ENCODE measurements around the gene SOX12.

Gene SOX12

DNA sequence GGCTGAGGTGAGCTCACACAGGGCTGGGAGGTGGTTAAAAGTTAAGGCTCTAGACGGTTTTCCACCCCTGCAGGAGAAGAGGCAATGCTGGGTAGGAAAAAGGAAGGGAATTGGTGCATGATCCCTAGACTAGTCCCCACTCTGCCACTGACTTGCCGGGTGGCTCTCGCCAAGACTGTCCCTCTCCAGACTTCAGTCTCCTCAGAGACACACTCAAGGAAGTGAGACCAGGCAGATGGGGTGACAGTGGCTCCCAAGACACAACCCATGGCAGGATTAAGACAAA lies 47.9 kb upstream of the SOX12 start:
- Histone ChIP-seq H2AFZ (ENCODE audit: low read depth, low read length, severe bottlenecking) (no peak overlapping the region), H3K36me3 (ENCODE audit: low read length) (no peaks in the 10 kb centered on the region), H3K9me2 (replicated peaks; ENCODE audit: insufficient read depth, low read length) (no peaks in the 10 kb centered on the region), H3K27ac (ENCODE audit: low read depth, low read length) (no peak overlapping the region), H3K27me3 (ENCODE audit: low read length) (no peaks in the 10 kb centered on the region), H4K20me1 (ENCODE audit: low read depth, low read length) (no peaks in the 10 kb centered on the region), H3F3A (ENCODE audit: insufficient read depth) (no peaks in the 10 kb centered on the region), H3K4me3 (ENCODE audit: insufficient read depth, low read length, poor library complexity, severe bottlenecking) (no peak overlapping the region), H3K9ac (ENCODE audit: low read length) (no peak overlapping the region), H3K9me3 (ENCODE audit: insufficient read depth, low read length) (no peaks in the 10 kb centered on the region), H3K4me2 (ENCODE audit: low read depth, low read length, poor library complexity, severe bottlenecking) (no peak overlapping the region), H3K79me2 (ENCODE audit: insufficient read depth, low read length) (no peaks in the 10 kb centered on the region)
- no peak for TF ChIP-seq CTCF (IDR thresholded peaks at IDR 0.05; ENCODE audit: insufficient read depth, low read length, poor library complexity, severe bottlenecking)
- no peak for TF ChIP-seq EZH2phosphoT487 (conservative IDR thresholded peaks at IDR 0.05; ENCODE audit: low read length)

DNA sequence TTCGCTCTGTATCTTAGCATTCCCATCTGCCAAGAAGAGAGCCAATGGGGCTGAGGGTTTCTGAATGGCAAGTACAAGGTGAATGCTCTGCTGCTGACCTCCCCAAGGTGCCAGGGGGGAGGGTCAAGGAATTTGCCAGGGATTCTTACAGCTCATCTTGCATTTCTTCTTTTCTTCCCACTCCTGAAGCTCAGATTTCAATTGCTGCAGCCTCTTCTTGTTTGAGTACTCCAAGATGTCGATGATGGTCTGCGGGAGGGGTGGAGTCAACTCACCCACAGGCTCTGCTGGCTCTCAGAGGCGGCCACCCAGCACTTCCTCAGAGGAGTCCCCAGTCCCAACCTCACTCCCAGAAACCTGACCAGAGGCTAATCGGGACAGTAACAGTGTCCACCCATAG lies 47.2 kb upstream of the SOX12 start:
- Histone ChIP-seq H3K9me2 (replicated peaks; ENCODE audit: insufficient read depth, low read length) (no peaks in the 10 kb centered on the region), H3F3A (ENCODE audit: insufficient read depth) (no peaks in the 10 kb centered on the region), H3K9me3 (ENCODE audit: insufficient read depth, low read length) (no peaks in the 10 kb centered on the region), H3K27me3 (ENCODE audit: low read length) (no peaks in the 10 kb centered on the region), H4K20me1 (ENCODE audit: low read depth, low read length) (no peaks in the 10 kb centered on the region), H3K27ac (ENCODE audit: low read depth, low read length) (no peak overlapping the region), H2AFZ (ENCODE audit: low read depth, low read length, severe bottlenecking) (no peak overlapping the region), H3K4me2 (ENCODE audit: low read depth, low read length, poor library complexity, severe bottlenecking) (no peak overlapping the region), H3K4me3 (ENCODE audit: insufficient read depth, low read length, poor library complexity, severe bottlenecking) (no peak overlapping the region), H3K36me3 (ENCODE audit: low read length) (no peaks in the 10 kb centered on the region), H3K79me2 (ENCODE audit: insufficient read depth, low read length) (no peaks in the 10 kb centered on the region), H3K9ac (ENCODE audit: low read length) (no peak overlapping the region)
- TF ChIP-seq CTCF (IDR thresholded peaks at IDR 0.05; ENCODE audit: insufficient read depth, low read length, poor library complexity, severe bottlenecking) (no peak), EZH2phosphoT487 (conservative IDR thresholded peaks at IDR 0.05; ENCODE audit: low read length) (no peak)

DNA sequence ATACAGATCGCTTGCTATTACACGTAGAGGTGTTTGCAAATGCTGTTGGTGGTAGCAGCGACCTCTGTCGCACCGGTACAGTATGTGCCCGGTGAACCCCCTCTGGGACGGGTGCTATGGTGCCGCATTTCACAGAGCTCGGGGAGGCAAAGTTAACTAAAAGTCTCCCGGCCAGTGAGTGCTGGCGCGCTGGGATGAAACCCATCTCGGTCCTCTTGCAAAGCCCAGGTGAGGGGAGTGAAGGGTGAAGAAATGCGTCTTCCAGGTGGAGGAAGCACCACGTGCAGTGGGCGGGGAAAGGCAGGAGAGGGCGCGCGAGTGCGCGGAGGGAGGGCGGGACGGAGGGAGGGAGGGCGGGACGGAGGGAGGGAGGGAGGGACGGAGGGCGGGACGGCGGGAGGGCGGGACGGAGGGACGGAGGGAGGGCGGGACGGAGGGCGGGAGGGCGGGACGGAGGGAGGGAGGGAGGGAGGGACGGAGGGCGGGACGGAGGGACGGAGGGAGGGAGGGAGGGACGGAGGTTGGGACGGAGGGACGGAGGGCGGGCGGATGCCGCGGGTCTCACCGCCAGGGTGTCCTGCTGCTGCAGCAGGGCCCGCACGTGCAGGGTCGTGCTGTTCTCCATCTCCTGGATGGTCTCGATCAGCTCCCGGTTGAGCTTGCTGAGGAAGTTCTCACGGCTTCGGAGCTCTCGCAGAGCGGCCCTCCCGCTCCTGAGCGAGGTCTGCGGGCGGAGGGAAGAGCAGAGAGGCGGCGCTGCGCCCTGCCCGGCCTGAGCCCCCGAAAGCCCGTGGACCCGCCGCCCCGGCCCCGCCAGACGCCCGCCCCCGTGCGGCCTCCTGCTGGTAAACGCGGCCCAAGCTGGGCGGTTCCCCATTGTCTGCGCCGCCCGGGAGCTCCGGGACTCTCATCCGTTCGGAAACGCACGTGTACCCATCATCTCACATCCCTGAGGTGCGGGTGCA lies 46.5 kb upstream of the SOX12 start:
- Histone ChIP-seq H3K4me3 (ENCODE audit: insufficient read depth, low read length, poor library complexity, severe bottlenecking) (no peak overlapping the region), H3K27ac (ENCODE audit: low read depth, low read length) (no peak overlapping the region), H3K9ac (ENCODE audit: low read length) (no peak overlapping the region)

More for the DNA sequence above, 46.5 kb upstream of the SOX12 start:
- Histone ChIP-seq H3K9me3 (ENCODE audit: insufficient read depth, low read length) (no peaks in the 10 kb centered on the region), H3K36me3 (ENCODE audit: low read length) (no peaks in the 10 kb centered on the region), H3K9me2 (replicated peaks; ENCODE audit: insufficient read depth, low read length) (no peaks in the 10 kb centered on the region), H3F3A (ENCODE audit: insufficient read depth) (no peaks in the 10 kb centered on the region), H4K20me1 (ENCODE audit: low read depth, low read length) (no peaks in the 10 kb centered on the region), H3K27me3 (ENCODE audit: low read length) (no peaks in the 10 kb centered on the region), H3K4me2 (ENCODE audit: low read depth, low read length, poor library complexity, severe bottlenecking) (no peak overlapping the region), H2AFZ (ENCODE audit: low read depth, low read length, severe bottlenecking) (no peak overlapping the region), H3K79me2 (ENCODE audit: insufficient read depth, low read length) (no peaks in the 10 kb centered on the region)
- TF ChIP-seq CTCF (IDR thresholded peaks at IDR 0.05; ENCODE audit: insufficient read depth, low read length, poor library complexity, severe bottlenecking) (no peak), EZH2phosphoT487 (conservative IDR thresholded peaks at IDR 0.05; ENCODE audit: low read length) (no peak)
